ENCODE data around the gene FRY. TPM values are rescaled to one million over a fixed set of nuclear protein-coding genes. Genes with fewer than 3 reads are reported as not detected.
"Not testable (repeated sequence)": the region's sequence is repeated elsewhere in the genome, so short reads cannot be mapped to it uniquely, and the experiment has no call there.

FRY gene
- total RNA-seq, 2 experiments from 2014 or later, result 0.52 to 0.58 TPM

DNA sequence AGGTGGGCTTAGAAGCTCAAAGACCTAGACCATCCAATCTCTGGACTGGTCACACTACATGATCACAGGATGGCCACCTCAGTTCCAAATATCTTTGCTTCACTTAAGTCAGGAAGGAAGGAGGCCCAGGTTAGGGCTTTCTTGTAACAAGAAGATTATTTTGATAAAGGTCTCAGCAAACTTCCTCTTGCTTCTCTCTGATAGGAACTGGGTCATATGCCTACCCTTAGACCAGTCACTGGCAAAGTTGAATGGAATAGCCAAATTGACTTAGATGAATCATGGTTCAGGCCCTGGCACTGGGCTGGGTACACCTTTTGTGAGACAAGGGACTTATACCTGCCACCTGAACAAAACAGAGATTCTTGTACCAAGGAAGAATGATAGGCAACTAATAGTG is 11.0 kb downstream of the FRY start:
- DNase-seq, result no peak
- H3K9me3 Mint-ChIP-seq, result no peaks in the 10 kb centered on the region
- H3K4me3 Mint-ChIP-seq, result no peak overlapping the region
- peaks cover 7% of the 10 kb centered on the region for H3K4me1 Mint-ChIP-seq
- no peaks in the 10 kb centered on the region for H3K27me3 Mint-ChIP-seq
- H3K27ac Mint-ChIP-seq, result peak overlapping the region; percentile 44
- H3K36me3 Mint-ChIP-seq, result no peaks in the 10 kb centered on the region

DNA sequence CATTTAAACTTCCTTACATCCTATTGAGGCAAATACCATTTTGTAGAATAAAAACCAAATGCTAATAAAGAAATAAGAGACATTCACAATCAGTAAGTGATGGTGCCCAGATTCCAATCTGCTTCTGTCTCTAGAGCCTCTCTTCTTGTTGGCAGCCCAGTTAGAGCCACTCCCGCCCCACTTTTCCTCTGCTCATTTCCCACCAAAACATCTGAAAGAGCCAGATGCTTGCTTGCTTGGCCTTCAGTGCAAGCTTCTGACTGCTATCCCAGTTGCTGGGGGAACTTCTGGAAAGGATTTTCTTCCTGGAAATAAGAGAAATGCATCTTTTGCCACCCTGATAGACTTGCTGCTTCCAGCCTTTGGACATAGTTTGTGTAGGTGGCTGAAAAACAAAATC is 12.9 kb downstream of the FRY start:
- Mint-ChIP-seq H3K27me3 (no peaks in the 10 kb centered on the region), H3K36me3 (no peaks in the 10 kb centered on the region), H3K9me3 (no peaks in the 10 kb centered on the region), H3K4me1 (peaks cover 7% of the 10 kb centered on the region), H3K4me3 (no peak overlapping the region), H3K27ac (no peak overlapping the region)
- no peak for DNase-seq

DNA sequence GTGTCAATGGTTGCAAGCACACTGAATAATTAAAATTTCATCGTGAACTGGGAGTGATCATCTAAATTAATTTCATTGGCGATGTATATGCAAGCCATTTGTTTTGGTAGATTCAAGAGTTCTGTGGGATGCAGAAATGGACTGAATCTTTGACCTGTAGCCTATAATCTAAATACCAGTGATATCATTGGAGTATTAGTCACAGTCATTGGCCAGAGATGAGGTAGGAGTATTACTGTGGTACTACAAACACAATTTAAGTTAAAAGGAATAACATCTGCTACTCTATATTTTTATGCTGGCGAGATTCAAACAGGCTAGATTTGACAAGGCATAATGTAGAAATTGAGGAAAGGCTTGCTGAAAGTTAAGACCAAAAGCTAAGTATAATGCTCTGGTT is 14.0 kb downstream of the FRY start:
- DNase-seq, result no peak
- no peaks in the 10 kb centered on the region for H3K9me3 Mint-ChIP-seq
- peaks cover 7% of the 10 kb centered on the region for H3K4me1 Mint-ChIP-seq
- H3K4me3 Mint-ChIP-seq, result no peak overlapping the region
- H3K36me3 Mint-ChIP-seq, result no peaks in the 10 kb centered on the region
- no peaks in the 10 kb centered on the region for H3K27me3 Mint-ChIP-seq
- H3K27ac Mint-ChIP-seq, result no peak overlapping the region

DNA sequence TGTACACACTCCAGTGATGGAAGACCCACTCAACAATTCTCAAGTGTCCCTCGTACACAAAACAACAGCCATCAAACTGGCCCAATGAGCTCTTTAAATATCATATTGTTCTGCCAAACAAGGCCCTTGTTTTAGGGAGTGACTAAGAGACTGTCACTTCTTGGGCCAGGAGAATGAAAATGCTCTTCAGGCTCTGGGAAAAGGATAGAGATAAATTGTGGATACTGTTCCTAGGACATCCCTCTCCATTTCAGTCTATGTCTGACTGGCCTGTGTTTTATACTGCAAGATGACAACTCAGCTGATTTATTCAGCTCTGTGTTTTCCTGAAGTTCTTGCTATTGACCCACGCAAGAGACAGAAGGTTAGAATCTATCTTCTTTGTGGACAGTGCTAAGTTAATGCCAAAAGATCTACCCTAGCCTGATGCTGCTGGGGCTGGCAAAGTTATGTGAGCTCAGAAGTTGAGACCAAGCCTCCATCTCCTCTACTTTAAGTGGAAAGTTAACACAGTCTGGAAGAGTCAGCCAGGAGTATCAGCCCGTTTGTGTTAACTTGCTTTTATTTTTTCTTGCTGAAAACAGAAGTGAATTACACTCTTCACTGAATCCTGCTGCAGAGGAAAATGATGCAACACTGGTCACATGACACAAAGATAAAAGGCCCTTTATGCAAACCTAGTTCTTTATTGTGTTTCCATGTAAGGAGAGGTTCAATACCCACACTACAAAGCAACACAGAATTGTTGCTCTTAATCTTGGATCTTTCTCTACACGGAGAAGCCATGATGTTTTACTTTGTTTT is 14.6 kb downstream of the FRY start:
- Mint-ChIP-seq H3K4me1 (peaks cover 7% of the 10 kb centered on the region), H3K9me3 (no peaks in the 10 kb centered on the region), H3K27me3 (no peaks in the 10 kb centered on the region), H3K36me3 (no peaks in the 10 kb centered on the region), H3K27ac (peak overlapping the region; percentile 64), H3K4me3 (no peak overlapping the region)
- no peak for DNase-seq

DNA sequence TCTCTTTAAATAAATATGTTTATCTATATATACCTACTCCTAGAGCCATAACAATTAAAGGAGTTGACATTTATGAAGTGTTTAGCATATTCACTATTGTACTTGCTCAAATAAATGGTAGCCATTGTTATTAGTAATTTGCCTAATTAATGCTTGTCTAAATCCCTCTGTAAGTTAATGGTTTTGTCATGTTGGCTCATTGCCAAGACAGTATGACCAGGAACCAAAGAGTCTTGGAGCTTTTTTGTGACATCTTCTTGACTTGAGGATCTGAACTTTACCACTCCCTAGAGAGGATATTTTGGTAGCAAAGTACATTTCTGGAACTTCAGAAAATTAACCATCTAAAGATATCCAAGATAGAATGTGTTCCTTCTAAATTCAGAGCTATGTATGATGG is 15.5 kb downstream of the FRY start:
- no peak overlapping the region for H3K4me3 Mint-ChIP-seq
- DNase-seq, result no peak
- no peaks in the 10 kb centered on the region for H3K36me3 Mint-ChIP-seq
- H3K4me1 Mint-ChIP-seq, result peaks cover 7% of the 10 kb centered on the region
- no peaks in the 10 kb centered on the region for H3K27me3 Mint-ChIP-seq
- H3K27ac Mint-ChIP-seq, result no peak overlapping the region
- no peaks in the 10 kb centered on the region for H3K9me3 Mint-ChIP-seq

DNA sequence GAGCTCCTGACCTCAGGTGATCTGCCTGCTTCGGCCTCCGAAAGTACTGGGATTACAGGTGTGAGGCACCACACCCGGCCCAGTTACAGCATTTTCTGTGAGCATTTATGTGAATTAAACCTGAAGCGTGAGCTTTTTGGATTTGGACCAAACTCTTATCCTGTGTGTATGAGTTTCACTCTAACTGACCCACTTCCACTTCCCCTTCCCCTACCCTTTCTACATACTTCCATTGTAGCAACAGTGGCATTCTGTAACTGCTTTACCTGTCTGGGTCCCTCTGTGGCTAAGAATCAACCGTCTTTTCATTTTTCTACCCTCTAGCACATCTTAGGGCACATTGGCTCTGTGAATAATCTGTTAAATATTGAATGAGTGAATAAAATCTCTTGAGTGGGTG is 16.2 kb downstream of the FRY start:
- no peak for DNase-seq
- Mint-ChIP-seq H3K27me3 (no peaks in the 10 kb centered on the region), H3K36me3 (no peaks in the 10 kb centered on the region), H3K9me3 (no peaks in the 10 kb centered on the region), H3K4me1 (peaks cover 7% of the 10 kb centered on the region), H3K4me3 (no peak overlapping the region), H3K27ac (no peak overlapping the region)

DNA sequence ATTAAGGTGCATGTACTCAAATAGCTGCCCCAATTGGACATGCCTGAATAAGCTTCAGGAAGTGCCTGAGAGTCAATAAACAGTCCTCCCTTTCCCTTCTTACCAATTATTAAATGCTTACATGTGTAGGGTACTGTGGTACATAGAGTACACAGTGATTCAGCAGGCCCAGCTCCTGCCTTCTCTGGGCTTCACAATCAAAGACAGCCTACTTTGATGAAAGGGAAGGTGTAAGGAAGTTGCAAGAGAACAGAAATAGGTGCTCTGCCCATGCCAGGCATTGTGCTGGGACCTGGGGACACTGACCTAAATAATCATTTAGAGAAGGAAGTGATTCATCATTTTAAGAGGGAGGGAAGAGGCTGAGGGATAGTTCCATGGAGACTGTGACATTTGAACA is 17.2 kb downstream of the FRY start:
- no peaks in the 10 kb centered on the region for H3K36me3 Mint-ChIP-seq
- no peak for DNase-seq
- H3K9me3 Mint-ChIP-seq, result no peaks in the 10 kb centered on the region
- H3K27ac Mint-ChIP-seq, result no peak overlapping the region
- no peaks in the 10 kb centered on the region for H3K27me3 Mint-ChIP-seq
- no peak overlapping the region for H3K4me3 Mint-ChIP-seq
- peaks cover 7% of the 10 kb centered on the region for H3K4me1 Mint-ChIP-seq

DNA sequence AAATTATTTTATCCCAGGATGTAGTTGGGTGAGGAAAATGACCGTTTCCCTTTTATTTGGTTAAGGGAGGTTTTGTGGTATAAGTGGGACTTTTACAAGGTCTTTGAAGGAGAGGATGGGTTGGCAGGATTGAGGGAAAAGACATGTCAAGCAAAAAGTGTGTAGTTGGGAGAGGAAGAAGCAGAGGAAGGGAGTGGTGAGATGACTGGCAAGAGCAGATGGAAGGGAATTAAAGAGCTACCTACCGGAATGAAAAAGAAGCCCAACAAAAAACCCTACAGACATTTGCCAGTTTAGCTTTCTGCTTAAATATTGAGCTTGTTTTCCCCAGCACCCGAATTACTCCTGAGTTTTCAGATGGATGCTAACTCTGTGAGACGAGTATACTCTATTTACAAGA is 19.6 kb downstream of the FRY start:
- Mint-ChIP-seq H3K36me3 (no peaks in the 10 kb centered on the region), H3K9me3 (no peaks in the 10 kb centered on the region), H3K27ac (no peak overlapping the region), H3K27me3 (no peaks in the 10 kb centered on the region), H3K4me1 (peaks cover 5% of the 10 kb centered on the region), H3K4me3 (no peak overlapping the region)
- no peak for DNase-seq

DNA sequence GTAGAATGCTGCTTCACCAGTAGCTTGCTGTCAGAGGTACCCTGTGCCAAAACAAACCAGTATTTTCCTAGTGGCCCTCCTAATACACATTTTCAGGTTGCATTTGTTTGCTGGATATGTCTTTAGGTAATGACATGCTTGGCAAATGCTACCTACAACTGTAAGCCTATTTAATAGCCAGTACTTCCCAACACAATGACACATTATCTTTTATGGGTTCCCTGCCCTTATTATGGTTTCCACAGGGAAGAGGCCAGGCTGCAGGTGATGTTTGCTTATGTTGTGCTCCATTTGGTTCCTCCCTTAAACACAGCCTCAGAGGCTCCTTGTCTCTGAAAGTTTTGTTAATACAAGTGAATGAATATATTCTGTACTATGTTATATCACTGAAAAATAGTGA is 24.7 kb downstream of the FRY start:
- Mint-ChIP-seq H3K4me3 (no peak overlapping the region), H3K27me3 (no peaks in the 10 kb centered on the region), H3K36me3 (no peaks in the 10 kb centered on the region), H3K9me3 (no peaks in the 10 kb centered on the region), H3K27ac (no peak overlapping the region), H3K4me1 (no peaks in the 10 kb centered on the region)
- no peak for DNase-seq

DNA sequence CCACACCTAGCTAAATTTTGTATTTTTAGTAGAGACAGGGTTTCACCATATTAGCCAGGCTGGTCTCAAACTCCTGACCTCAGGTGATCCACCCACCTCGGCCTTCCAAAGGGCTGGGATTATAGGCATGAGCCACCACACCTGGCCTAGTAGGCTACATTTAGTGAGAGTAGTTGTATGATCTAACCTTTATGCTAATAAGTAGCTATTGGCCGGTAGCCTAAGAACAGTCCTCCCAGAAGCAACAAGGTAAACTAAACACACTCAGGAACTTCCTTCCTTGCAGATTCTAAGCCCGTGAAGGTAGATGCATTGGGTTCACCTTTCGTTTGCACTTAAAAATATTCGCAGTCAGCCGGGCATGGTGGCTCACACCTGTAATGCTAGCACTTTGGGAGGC is 25.8 kb downstream of the FRY start:
- DNase-seq, H3K4me3 Mint-ChIP-seq, H3K9me3 Mint-ChIP-seq, H3K27ac Mint-ChIP-seq, H3K4me1 Mint-ChIP-seq, H3K27me3 Mint-ChIP-seq, H3K36me3 Mint-ChIP-seq: not testable (repeated sequence)

DNA sequence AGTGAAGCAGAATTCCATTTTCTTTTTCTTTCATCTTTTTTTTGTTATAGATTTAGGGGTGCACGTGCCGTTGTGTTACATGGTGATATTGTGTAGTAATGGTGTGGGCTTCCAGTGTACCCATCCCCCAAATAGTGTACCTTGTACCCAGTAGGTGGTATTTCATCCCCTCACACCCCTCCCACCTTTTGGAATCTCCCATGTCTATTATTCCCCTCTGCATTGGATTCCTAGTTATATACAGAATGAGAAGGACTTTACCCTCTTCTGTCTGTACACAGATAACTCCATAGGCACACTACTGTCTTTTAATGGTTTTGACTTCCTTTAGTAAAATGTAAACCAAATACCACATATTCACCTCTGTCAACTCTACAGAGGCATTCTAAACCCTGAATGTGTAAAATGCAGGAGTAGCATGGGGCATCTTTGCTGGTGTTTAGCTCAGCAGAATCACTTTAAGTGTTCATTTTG is 28.0 kb downstream of the FRY start:
- Mint-ChIP-seq H3K9me3 (no peaks in the 10 kb centered on the region), H3K4me1 (no peaks in the 10 kb centered on the region), H3K4me3 (no peak overlapping the region), H3K27ac (no peak overlapping the region), H3K36me3 (no peaks in the 10 kb centered on the region), H3K27me3 (no peaks in the 10 kb centered on the region)
- no peak for DNase-seq

DNA sequence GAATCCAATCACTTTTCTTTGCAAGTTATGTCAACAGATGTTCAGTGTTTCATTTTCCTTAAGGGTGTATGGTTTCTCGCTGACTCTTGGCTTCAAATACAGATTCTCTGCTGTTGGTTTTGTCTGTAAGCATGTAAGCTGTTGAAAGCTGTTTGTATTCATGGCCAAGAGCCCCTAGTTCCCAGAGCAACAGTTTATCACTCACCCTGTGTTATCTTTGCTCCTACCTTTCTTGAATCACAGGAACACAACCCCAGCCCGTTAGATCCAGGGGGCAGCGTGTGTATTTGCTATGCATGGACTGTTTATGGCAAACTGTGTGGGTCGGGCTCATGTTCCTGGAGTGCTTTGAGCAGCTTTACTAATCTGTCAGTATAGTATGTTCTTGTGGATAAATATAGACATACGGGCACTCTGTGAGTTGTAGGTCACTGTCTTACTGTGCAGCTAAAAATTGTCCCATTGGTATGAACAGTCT is 28.9 kb downstream of the FRY start:
- DNase-seq, result no peak
- Mint-ChIP-seq H3K4me3 (no peak overlapping the region), H3K27ac (no peak overlapping the region), H3K9me3 (no peaks in the 10 kb centered on the region), H3K27me3 (no peaks in the 10 kb centered on the region), H3K4me1 (no peaks in the 10 kb centered on the region), H3K36me3 (no peaks in the 10 kb centered on the region)

DNA sequence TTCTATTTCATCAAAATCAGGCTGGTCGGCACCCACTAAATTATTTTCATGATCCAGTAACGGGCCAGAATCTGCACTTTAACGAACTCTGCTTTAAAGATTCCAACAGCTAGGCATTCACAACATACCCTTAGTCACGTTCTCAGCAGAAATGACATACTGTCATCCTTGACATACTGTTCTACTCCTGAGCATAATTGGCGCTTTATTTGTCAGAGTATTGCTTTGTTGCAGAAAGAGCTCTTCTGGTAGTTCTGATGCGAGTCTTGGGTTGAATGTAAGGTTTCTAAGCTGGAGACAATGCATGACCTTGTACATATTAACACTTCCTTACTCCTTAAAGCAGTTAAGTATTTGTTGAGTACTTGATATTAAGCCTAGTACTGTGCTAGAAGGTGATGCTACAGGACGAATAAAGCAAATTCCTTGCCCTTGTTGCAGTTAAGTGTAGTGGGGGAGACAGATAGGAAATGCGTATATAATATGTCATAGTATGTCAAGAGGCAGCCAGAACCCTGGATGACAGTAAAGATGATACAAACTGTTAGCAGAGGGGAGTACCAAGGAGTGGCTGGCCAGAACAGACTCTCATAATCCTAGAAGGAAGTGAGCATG is 32.2 kb downstream of the FRY start:
- Mint-ChIP-seq H3K4me3 (no peak overlapping the region), H3K4me1 (no peaks in the 10 kb centered on the region), H3K27me3 (no peaks in the 10 kb centered on the region), H3K36me3 (no peaks in the 10 kb centered on the region), H3K9me3 (no peaks in the 10 kb centered on the region), H3K27ac (no peak overlapping the region)
- DNase-seq, result no peak

DNA sequence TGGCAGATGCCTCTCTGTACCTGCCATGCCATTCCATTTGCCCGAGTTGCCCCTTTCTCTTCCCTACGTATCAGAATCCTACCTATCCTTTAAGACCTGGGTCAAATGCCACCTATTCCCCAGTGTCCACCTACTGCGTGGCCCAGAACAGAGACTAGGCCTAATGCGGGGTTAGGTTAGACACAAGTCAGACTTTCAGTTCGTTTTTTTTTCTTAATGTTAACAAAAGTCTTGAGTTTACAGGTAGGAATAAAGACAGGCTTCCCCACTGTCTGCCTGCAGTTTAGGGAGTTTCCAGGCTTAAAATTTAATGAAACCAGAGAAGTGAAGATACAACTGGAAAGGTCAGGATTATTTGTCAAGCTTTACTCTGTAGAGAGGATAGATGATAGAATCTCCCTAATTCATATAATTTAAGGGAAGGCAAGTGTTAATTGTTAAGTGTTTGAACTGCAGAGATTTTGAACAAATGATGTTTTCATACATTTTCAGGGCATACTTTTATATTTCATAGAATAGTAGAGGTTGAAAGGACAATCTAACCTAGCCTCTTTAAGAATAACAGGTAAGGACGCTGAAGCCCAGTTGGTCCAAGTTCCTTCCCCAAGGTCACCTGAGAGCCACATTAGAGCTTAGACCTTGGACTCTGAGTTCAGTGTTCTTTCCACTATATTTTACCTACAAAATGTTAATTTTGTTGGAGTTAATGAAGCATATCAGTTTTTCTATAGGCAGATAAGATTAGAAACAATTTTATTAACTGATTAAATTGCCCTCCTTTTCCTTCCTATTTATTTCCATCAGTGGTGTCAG is 35.8 kb downstream of the FRY start:
- H3K4me3 Mint-ChIP-seq, result no peak overlapping the region
- no peak for DNase-seq
- H3K27ac Mint-ChIP-seq, result no peak overlapping the region
- H3K27me3 Mint-ChIP-seq, result peaks cover 3% of the 10 kb centered on the region
- H3K9me3 Mint-ChIP-seq, result peaks cover 3% of the 10 kb centered on the region
- H3K36me3 Mint-ChIP-seq, result no peaks in the 10 kb centered on the region
- no peaks in the 10 kb centered on the region for H3K4me1 Mint-ChIP-seq

DNA sequence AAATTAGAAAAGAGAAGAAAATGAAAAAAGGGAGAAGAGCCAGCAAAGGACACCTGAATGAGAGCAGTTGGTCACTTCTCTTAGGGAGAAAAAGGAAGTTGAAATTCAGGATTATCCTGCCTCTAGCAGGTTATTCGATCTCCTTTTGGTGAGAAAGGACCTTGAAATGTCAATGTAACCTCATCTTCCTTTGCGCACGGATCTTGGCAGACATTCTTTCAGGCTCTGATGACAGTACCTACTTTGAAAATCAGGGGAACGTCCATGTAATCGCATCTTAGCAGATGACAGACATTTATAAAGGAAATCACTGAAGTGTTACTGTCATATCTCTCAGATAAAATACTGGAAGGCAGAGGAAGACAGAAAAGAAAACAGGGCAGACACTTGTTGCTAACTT is 36.7 kb downstream of the FRY start:
- DNase-seq, result no peak
- Mint-ChIP-seq H3K27me3 (peaks cover 3% of the 10 kb centered on the region), H3K27ac (no peak overlapping the region), H3K9me3 (peaks cover 3% of the 10 kb centered on the region), H3K4me1 (no peaks in the 10 kb centered on the region), H3K36me3 (no peaks in the 10 kb centered on the region), H3K4me3 (no peak overlapping the region)
